Keratinocyte (primary cell): Measurements from ENCODE around the gene ZC3H6. TPM values are rescaled to one million over a fixed set of nuclear protein-coding genes. Genes with fewer than 3 reads are reported as not detected.

Source experiments
- DNase-seq: peaks from one replicate; pipeline ENCODE4 v3.0.0-alpha.2; 2011; ENCODE audit warnings: low read depth, missing footprints, low spot score
- FAIRE-seq: peaks from 2 replicates; lab custom pipeline; 2011; peaks lifted over from hg19 to GRCh38; lab: Jason Lieb, UNC
- H2AFZ ChIP-seq: 2 replicates; pipeline ENCODE4 v1.6.0; 2012; ENCODE audit warnings: low read length, control low read depth, inconsistent platforms; ENCODE audit not compliant: control insufficient read depth
- H3K27ac ChIP-seq: 2 replicates; pipeline ENCODE4 v1.5.1; 2011; ENCODE audit warnings: low read length; ENCODE audit not compliant: control insufficient read depth, insufficient read depth
- H3K27me3 ChIP-seq: 3 replicates; pipeline ENCODE4 v1.6.0; 2011; ENCODE audit warnings: low read length; ENCODE audit not compliant: control insufficient read depth, insufficient read depth; ENCODE audit errors: extremely low read depth
- H3K36me3 ChIP-seq, 2 experiments: 2 replicates in 1 of 2; 3 replicates in 1 of 2; pipeline ENCODE4 v1.5.1; 2011; ENCODE audit warnings: low read length in 2 of 2, mild to moderate bottlenecking in 1 of 2; ENCODE audit not compliant: control insufficient read depth in 2 of 2, insufficient read depth in 2 of 2; ENCODE audit errors: extremely low read depth in 1 of 2
- H3K4me1 ChIP-seq: 3 replicates; pipeline ENCODE4 v1.5.1; 2011; ENCODE audit warnings: low read length; ENCODE audit not compliant: control insufficient read depth, insufficient read depth; ENCODE audit errors: extremely low read depth
- H3K4me2 ChIP-seq: 3 replicates; pipeline ENCODE4 v1.6.0; 2011; ENCODE audit warnings: low read depth, low read length; ENCODE audit not compliant: control insufficient read depth, insufficient read depth; ENCODE audit errors: extremely low read depth
- H3K4me3 ChIP-seq, 3 experiments: fragments of 200-600 bp in 1 of 3; sonication (generic) in 1 of 3; 2 replicates in 2 of 3; 3 replicates in 1 of 3; pipeline ENCODE4 v1.5.1; 2011 to 2016; ENCODE audit warnings: low read length in 3 of 3, mild to moderate bottlenecking in 3 of 3, control low read depth in 2 of 3, inconsistent platforms in 1 of 3, low read depth in 1 of 3, mixed read lengths in 1 of 3, mixed run types in 1 of 3, moderate library complexity in 1 of 3; ENCODE audit not compliant: control insufficient read depth in 2 of 3, insufficient read depth in 2 of 3; ENCODE audit errors: extremely low read depth in 1 of 3
- H3K79me2 ChIP-seq: 2 replicates; pipeline ENCODE4 v1.6.0; 2012; ENCODE audit warnings: low read length; ENCODE audit not compliant: control insufficient read depth, insufficient read depth
- H3K9ac ChIP-seq: 3 replicates; pipeline ENCODE4 v1.6.0; 2011; ENCODE audit warnings: low read length; ENCODE audit not compliant: control insufficient read depth, insufficient read depth; ENCODE audit errors: extremely low read depth
- H3K9me1 ChIP-seq: 3 replicates; pipeline ENCODE4 v1.6.0; 2011; ENCODE audit warnings: low read length; ENCODE audit not compliant: control insufficient read depth, insufficient read depth; ENCODE audit errors: extremely low read depth
- H3K9me3 ChIP-seq: 2 replicates; pipeline ENCODE4 v1.5.1; 2012; ENCODE audit warnings: low read depth, low read length; ENCODE audit not compliant: control insufficient read depth
- H4K20me1 ChIP-seq: 3 replicates; pipeline ENCODE4 v1.6.0; 2011; ENCODE audit warnings: low read length; ENCODE audit not compliant: control insufficient read depth, insufficient read depth; ENCODE audit errors: extremely low read depth
- CTCF ChIP-seq, 3 experiments: IDR thresholded peaks in 1 of 3; conservative IDR thresholded peaks in 1 of 3; optimal IDR thresholded peaks in 1 of 3; 2 replicates in 2 of 3; 3 replicates in 1 of 3; pipeline versions ENCODE3 to v1.5.1; 2011; ENCODE audit warnings: low read length in 3 of 3, mild to moderate bottlenecking in 3 of 3, moderate library complexity in 2 of 3, control low read depth in 1 of 3, inconsistent platforms in 1 of 3; ENCODE audit not compliant: insufficient read depth in 2 of 3; ENCODE audit errors: extremely low read depth in 1 of 3
- EZH2 ChIP-seq: IDR thresholded peaks from one replicate; pipeline ENCODE4 v1.6.1; 2012; ENCODE audit warnings: inconsistent platforms, mild to moderate bottlenecking, low read length, moderate library complexity
- dilution Hi-C: fragments of 300-500 bp; cut with MboI; formaldehyde crosslinking; loops from one replicate; pipeline ENCODE4 v1.7.0; 2020; ENCODE audit warnings: low sequenced_read_pairs; ENCODE audit not compliant: extremely low pct_ligation_motif_present
- polyA plus RNA-seq, 5 experiments: library from polyadenylated mRNA; depleted of rRNA in 3 of 5; stranded (reverse) in 3 of 5; stranded (forward) in 1 of 5; unstranded in 1 of 5; fragments of >200 nt; gene quantifications; 1 replicate in 1 of 5; 2 replicates in 3 of 5; 3 replicates in 1 of 5; pipeline versions ENCODE4 v1.2.1 to v1.2.3, GENCODE V29; 2011 to 2012; ENCODE audit warnings: missing spikeins in 2 of 5, low read depth in 1 of 5, low replicate concordance in 1 of 5

ZC3H6 gene
- polyA plus RNA-seq, 1 donor (not counting 4 experiments of a cell fraction or from before 2014, with no cell fraction given) = 0.75 TPM

GRCh38 chr2:112339986-112340385 lies 64.6 kb downstream of the ZC3H6 start:
- DNase-seq (no peak), FAIRE-seq (no peak)
- Histone ChIP-seq H3K9me3 (no peaks in the 10 kb centered on the region), H3K4me1 (peaks cover 13% of the 10 kb centered on the region), H3K27ac (no peak overlapping the region), H3K27me3 (no peaks in the 10 kb centered on the region), H4K20me1 (no peaks in the 10 kb centered on the region), H2AFZ (peak overlapping the region; percentile 69), H3K9ac (no peak overlapping the region), H3K4me2 (peak overlapping the region; percentile 47), H3K79me2 (no peaks in the 10 kb centered on the region), H3K9me1 (no peaks in the 10 kb centered on the region), H3K36me3 (no peaks in the 10 kb centered on the region), H3K4me3 (peak overlapping the region in 1 of 3 experiments; percentile 22)
- TF ChIP-seq EZH2 (no peak), CTCF (optimal IDR thresholded peaks at IDR 0.05 in 1 of 3, IDR thresholded peaks at IDR 0.05 in 1 of 3, conservative IDR thresholded peaks at IDR 0.05 in 1 of 3; ENCODE audit: extremely low read depth in 1 of 3, insufficient read depth in 2 of 3, low read length in 3 of 3) (no peak)
- dilution Hi-C loops = no loop called here

GRCh38 chr2:112340475-112341267 lies 65.3 kb downstream of the ZC3H6 start:
- no peak overlapping the region for H3K9ac ChIP-seq
- no peaks in the 10 kb centered on the region for H3K27me3 ChIP-seq
- H2AFZ ChIP-seq = peak overlapping the region; percentile 69
- peak overlapping the region; percentile 47 for H3K4me2 ChIP-seq
- H3K9me3 ChIP-seq = no peaks in the 10 kb centered on the region
- no peak for DNase-seq
- no peak for TF ChIP-seq CTCF (optimal IDR thresholded peaks at IDR 0.05 in 1 of 3, IDR thresholded peaks at IDR 0.05 in 1 of 3, conservative IDR thresholded peaks at IDR 0.05 in 1 of 3; ENCODE audit: extremely low read depth in 1 of 3, insufficient read depth in 2 of 3, low read length in 3 of 3)
- TF ChIP-seq EZH2 = no peak
- H3K9me1 ChIP-seq = no peaks in the 10 kb centered on the region
- no peak overlapping the region for H3K27ac ChIP-seq
- peaks cover 13% of the 10 kb centered on the region for H3K4me1 ChIP-seq
- H4K20me1 ChIP-seq = no peaks in the 10 kb centered on the region
- dilution Hi-C loops = no loop called here
- no peaks in the 10 kb centered on the region for H3K79me2 ChIP-seq
- H3K36me3 ChIP-seq = no peaks in the 10 kb centered on the region
- peak overlapping the region in 1 of 3 experiments; percentile 22 for H3K4me3 ChIP-seq
- peak; percentile 97 for FAIRE-seq
